ENCODE data around the gene CA12.

The CA12 gene

GRCh38 chr15:63367900-63368299, 13.7 kb downstream of the CA12 start:
- H3K9me3 ChIP-seq (ENCODE audit: control insufficient read depth, insufficient read depth, low read length): no peaks in the 10 kb centered on the region
- H3K27ac ChIP-seq (ENCODE audit: low read length): no peak overlapping the region
- WGBS (ENCODE audit: insufficient coverage, insufficient read length): no CpG with 5 or more reads among the region's 6 CpGs
- no peak overlapping the region for H3K4me3 ChIP-seq (ENCODE audit: low read length)
- H3K4me1 ChIP-seq (ENCODE audit: control insufficient read depth, insufficient read depth, low read length): no peaks in the 10 kb centered on the region; the same call in 1 of the 2 replicates
- H3K27me3 ChIP-seq (ENCODE audit: control insufficient read depth, insufficient read depth, low read length): no peaks in the 10 kb centered on the region
- DNase-seq (ENCODE audit: low read depth, low spot score): no peak
- no peaks in the 10 kb centered on the region for H3K36me3 ChIP-seq (ENCODE audit: control insufficient read depth, insufficient read depth, low read length)

- no peaks in the 10 kb centered on the region for H3K27me3 ChIP-seq (ENCODE audit: control insufficient read depth, insufficient read depth, low read length)
- no peak for DNase-seq (ENCODE audit: low read depth, low spot score)
- no peaks in the 10 kb centered on the region; the same call in 1 of the 2 replicates for H3K4me1 ChIP-seq (ENCODE audit: control insufficient read depth, insufficient read depth, low read length)
- no peak overlapping the region for H3K27ac ChIP-seq (ENCODE audit: low read length)
- WGBS (ENCODE audit: insufficient coverage, insufficient read length): no CpG with 5 or more reads among the region's 2 CpGs
- H3K9me3 ChIP-seq (ENCODE audit: control insufficient read depth, insufficient read depth, low read length): no peaks in the 10 kb centered on the region
- H3K36me3 ChIP-seq (ENCODE audit: control insufficient read depth, insufficient read depth, low read length): no peaks in the 10 kb centered on the region
- H3K4me3 ChIP-seq (ENCODE audit: low read length): no peak overlapping the region
Observed at GRCh38 chr15:63367390-63367789, 14.3 kb downstream of the CA12 start.

GRCh38 chr15:63366451-63366850, 15.2 kb downstream of the CA12 start:
- no CpG with 5 or more reads among the region's 2 CpGs for WGBS (ENCODE audit: insufficient coverage, insufficient read length)
- H3K4me3 ChIP-seq (ENCODE audit: low read length): no peak overlapping the region

GRCh38 chr15:63365273-63365680, 16.4 kb downstream of the CA12 start:
- Histone ChIP-seq H3K27me3 (ENCODE audit: control insufficient read depth, insufficient read depth, low read length) (no peaks in the 10 kb centered on the region), H3K27ac (ENCODE audit: low read length) (no peak overlapping the region), H3K4me3 (ENCODE audit: low read length) (no peak overlapping the region), H3K9me3 (ENCODE audit: control insufficient read depth, insufficient read depth, low read length) (no peaks in the 10 kb centered on the region), H3K4me1 (ENCODE audit: control insufficient read depth, insufficient read depth, low read length) (peaks cover 2% of the 10 kb centered on the region; the same call in 1 of the 2 replicates), H3K36me3 (ENCODE audit: control insufficient read depth, insufficient read depth, low read length) (no peaks in the 10 kb centered on the region)
- no CpG with 5 or more reads among the region's 5 CpGs for WGBS (ENCODE audit: insufficient coverage, insufficient read length)
- DNase-seq (ENCODE audit: low read depth, low spot score): no peak

More at GRCh38 chr15:63366451-63366850, 15.2 kb downstream of the CA12 start:
- no peaks in the 10 kb centered on the region for H3K27me3 ChIP-seq (ENCODE audit: control insufficient read depth, insufficient read depth, low read length)
- no peak for DNase-seq (ENCODE audit: low read depth, low spot score)
- H3K36me3 ChIP-seq (ENCODE audit: control insufficient read depth, insufficient read depth, low read length): no peaks in the 10 kb centered on the region
- H3K9me3 ChIP-seq (ENCODE audit: control insufficient read depth, insufficient read depth, low read length): no peaks in the 10 kb centered on the region
- H3K27ac ChIP-seq (ENCODE audit: low read length): no peak overlapping the region
- peaks cover 2% of the 10 kb centered on the region; the same call in 1 of the 2 replicates for H3K4me1 ChIP-seq (ENCODE audit: control insufficient read depth, insufficient read depth, low read length)

- peaks cover 2% of the 10 kb centered on the region; the same call in 1 of the 2 replicates for H3K4me1 ChIP-seq (ENCODE audit: control insufficient read depth, insufficient read depth, low read length)
- H3K4me3 ChIP-seq (ENCODE audit: low read length): no peak overlapping the region
- no peaks in the 10 kb centered on the region for H3K9me3 ChIP-seq (ENCODE audit: control insufficient read depth, insufficient read depth, low read length)
- DNase-seq (ENCODE audit: low read depth, low spot score): no peak
- no CpG with 5 or more reads among the region's 11 CpGs for WGBS (ENCODE audit: insufficient coverage, insufficient read length)
- no peaks in the 10 kb centered on the region for H3K36me3 ChIP-seq (ENCODE audit: control insufficient read depth, insufficient read depth, low read length)
- H3K27ac ChIP-seq (ENCODE audit: low read length): no peak overlapping the region
- H3K27me3 ChIP-seq (ENCODE audit: control insufficient read depth, insufficient read depth, low read length): no peaks in the 10 kb centered on the region
Observed at GRCh38 chr15:63364399-63365272, 17.0 kb downstream of the CA12 start.

GRCh38 chr15:63363292-63363691, 18.4 kb downstream of the CA12 start:
- H3K27me3 ChIP-seq (ENCODE audit: control insufficient read depth, insufficient read depth, low read length): no peaks in the 10 kb centered on the region
- no peaks in the 10 kb centered on the region for H3K9me3 ChIP-seq (ENCODE audit: control insufficient read depth, insufficient read depth, low read length)
- no peak for DNase-seq (ENCODE audit: low read depth, low spot score)
- peaks cover 2% of the 10 kb centered on the region; the same call in 1 of the 2 replicates for H3K4me1 ChIP-seq (ENCODE audit: control insufficient read depth, insufficient read depth, low read length)
- H3K36me3 ChIP-seq (ENCODE audit: control insufficient read depth, insufficient read depth, low read length): no peaks in the 10 kb centered on the region
- no CpG with 5 or more reads among the region's 2 CpGs for WGBS (ENCODE audit: insufficient coverage, insufficient read length)
- H3K4me3 ChIP-seq (ENCODE audit: low read length): no peak overlapping the region
- H3K27ac ChIP-seq (ENCODE audit: low read length): no peak overlapping the region

GRCh38 chr15:63362885-63363284, 18.8 kb downstream of the CA12 start:
- H3K4me1 ChIP-seq (ENCODE audit: control insufficient read depth, insufficient read depth, low read length): peaks cover 2% of the 10 kb centered on the region; the same call in 1 of the 2 replicates
- WGBS (ENCODE audit: insufficient coverage, insufficient read length): no CpG with 5 or more reads among the region's 7 CpGs
- no peak overlapping the region for H3K4me3 ChIP-seq (ENCODE audit: low read length)
- no peak for DNase-seq (ENCODE audit: low read depth, low spot score)
- H3K9me3 ChIP-seq (ENCODE audit: control insufficient read depth, insufficient read depth, low read length): no peaks in the 10 kb centered on the region
- H3K27ac ChIP-seq (ENCODE audit: low read length): no peak overlapping the region
- no peaks in the 10 kb centered on the region for H3K36me3 ChIP-seq (ENCODE audit: control insufficient read depth, insufficient read depth, low read length)
- no peaks in the 10 kb centered on the region for H3K27me3 ChIP-seq (ENCODE audit: control insufficient read depth, insufficient read depth, low read length)

- Histone ChIP-seq H3K9me3 (ENCODE audit: control insufficient read depth, insufficient read depth, low read length) (no peaks in the 10 kb centered on the region), H3K27me3 (ENCODE audit: control insufficient read depth, insufficient read depth, low read length) (no peaks in the 10 kb centered on the region), H3K27ac (ENCODE audit: low read length) (no peak overlapping the region), H3K4me3 (ENCODE audit: low read length) (no peak overlapping the region), H3K4me1 (ENCODE audit: control insufficient read depth, insufficient read depth, low read length) (peaks cover 2% of the 10 kb centered on the region; the same call in 1 of the 2 replicates), H3K36me3 (ENCODE audit: control insufficient read depth, insufficient read depth, low read length) (no peaks in the 10 kb centered on the region)
- no CpG with 5 or more reads among the region's 3 CpGs for WGBS (ENCODE audit: insufficient coverage, insufficient read length)
- DNase-seq (ENCODE audit: low read depth, low spot score): no peak
Observed at GRCh38 chr15:63362196-63362595, 19.4 kb downstream of the CA12 start.

- H3K27ac ChIP-seq (ENCODE audit: low read length): no peak overlapping the region
- no peaks in the 10 kb centered on the region for H3K9me3 ChIP-seq (ENCODE audit: control insufficient read depth, insufficient read depth, low read length)
- WGBS (ENCODE audit: insufficient coverage, insufficient read length): no CpG with 5 or more reads among the region's 4 CpGs
- no peak overlapping the region for H3K4me3 ChIP-seq (ENCODE audit: low read length)
- no peaks in the 10 kb centered on the region for H3K36me3 ChIP-seq (ENCODE audit: control insufficient read depth, insufficient read depth, low read length)
- H3K27me3 ChIP-seq (ENCODE audit: control insufficient read depth, insufficient read depth, low read length): no peaks in the 10 kb centered on the region
- H3K4me1 ChIP-seq (ENCODE audit: control insufficient read depth, insufficient read depth, low read length): peaks cover 2% of the 10 kb centered on the region; the same call in 1 of the 2 replicates
- no peak for DNase-seq (ENCODE audit: low read depth, low spot score)
Observed at GRCh38 chr15:63360170-63360569, 21.5 kb downstream of the CA12 start.

GRCh38 chr15:63358241-63359029, 23.2 kb downstream of the CA12 start:
- Histone ChIP-seq H3K4me1 (ENCODE audit: control insufficient read depth, insufficient read depth, low read length) (peaks cover 2% of the 10 kb centered on the region; the same call in 1 of the 2 replicates), H3K36me3 (ENCODE audit: control insufficient read depth, insufficient read depth, low read length) (no peaks in the 10 kb centered on the region), H3K4me3 (ENCODE audit: low read length) (no peak overlapping the region), H3K27ac (ENCODE audit: low read length) (no peak overlapping the region), H3K9me3 (ENCODE audit: control insufficient read depth, insufficient read depth, low read length) (no peaks in the 10 kb centered on the region), H3K27me3 (ENCODE audit: control insufficient read depth, insufficient read depth, low read length) (no peaks in the 10 kb centered on the region)
- no CpG with 5 or more reads among the region's 15 CpGs for WGBS (ENCODE audit: insufficient coverage, insufficient read length)
- DNase-seq (ENCODE audit: low read depth, low spot score): no peak
